RKO (cell line): ENCODE results near the gene VDR.

Experiments used
- DNase-seq: peaks from one replicate; pipeline ENCODE4 v3.0.0-alpha.2; 2016; ENCODE audit warnings: low spot score

VDR gene

DNA sequence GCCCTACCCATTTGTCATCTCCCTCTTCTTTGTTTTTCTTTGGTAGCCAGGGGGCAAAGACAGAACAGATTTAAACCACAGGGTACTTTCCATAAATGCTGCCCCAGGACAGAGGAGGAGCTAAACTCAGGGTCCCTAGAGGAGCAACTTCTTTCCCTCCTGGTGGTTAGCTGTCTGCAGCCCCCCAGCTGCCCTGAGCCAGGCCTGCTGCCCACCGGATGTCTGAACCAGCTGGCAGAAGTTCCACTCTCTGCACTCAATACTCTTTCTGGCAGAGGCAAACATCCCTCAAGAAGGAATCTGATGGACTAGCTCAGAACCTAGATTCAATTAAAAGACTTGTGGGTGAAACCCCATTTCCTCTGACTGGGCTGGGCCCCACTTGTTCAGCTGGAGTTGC lies 10.7 kb downstream of the VDR start:
- DNase-seq: no peak

- DNase-seq: no peak
Measured at GRCh38 chr12:47892819-47893218, 12.0 kb downstream of the VDR start.

GRCh38 chr12:47891356-47891755 lies 13.4 kb downstream of the VDR start:
- no peak for DNase-seq

GRCh38 chr12:47889040-47889439 lies 15.8 kb downstream of the VDR start:
- DNase-seq: no peak

DNA sequence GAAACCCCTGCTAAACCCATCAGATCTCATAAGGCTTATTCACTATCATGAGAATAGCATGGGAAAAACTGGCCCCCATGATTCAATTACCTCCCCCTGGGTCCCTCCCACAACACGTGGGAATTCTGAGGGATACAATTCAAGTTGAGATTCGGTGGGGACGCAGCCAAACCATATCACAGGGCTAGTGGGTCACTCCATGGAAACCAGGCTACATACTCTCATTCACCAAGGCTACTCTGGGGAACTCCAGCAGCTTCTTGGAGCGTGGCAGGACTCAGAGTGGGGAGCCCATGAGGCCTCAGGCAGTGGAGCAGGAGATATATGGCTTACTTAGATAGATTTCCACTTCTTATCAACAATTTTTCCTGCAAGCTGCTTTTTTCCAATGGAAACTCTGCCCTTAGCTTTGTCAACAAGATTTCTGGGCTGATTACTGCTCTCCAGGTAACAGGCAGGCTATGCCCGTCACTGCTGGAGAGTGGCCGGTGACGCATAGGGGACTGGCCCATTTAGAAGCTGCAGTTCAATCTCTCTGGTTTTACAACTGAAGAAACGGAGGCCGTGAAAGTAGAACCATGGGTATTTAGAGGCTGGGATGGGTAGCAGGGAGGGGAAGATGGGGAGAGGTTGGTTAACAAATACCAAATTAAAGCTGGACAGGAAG lies 16.5 kb downstream of the VDR start:
- no peak for DNase-seq

DNA sequence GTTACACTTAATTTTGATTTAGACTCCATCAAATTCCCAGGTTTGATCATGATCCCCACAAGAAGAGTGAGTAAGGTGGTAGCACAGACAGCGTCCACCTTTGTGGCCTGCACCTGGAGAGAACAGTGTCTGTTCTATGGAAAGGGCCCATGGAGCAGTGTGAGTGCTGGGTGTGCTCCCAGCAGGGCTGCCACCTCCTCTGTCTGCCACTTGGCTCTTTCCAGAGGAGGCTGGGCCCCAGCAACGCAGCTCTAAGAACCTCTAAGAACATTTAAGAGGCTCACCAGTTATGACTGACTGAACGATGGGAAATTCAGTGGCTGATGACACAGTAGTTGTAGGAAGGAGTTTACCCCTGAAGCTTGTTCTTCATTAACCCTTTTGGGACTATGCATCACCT lies 17.3 kb downstream of the VDR start:
- no peak for DNase-seq

GRCh38 chr12:47886510-47887240 lies 18.1 kb downstream of the VDR start:
- DNase-seq: no peak

- DNase-seq: no peak
Measured at GRCh38 chr12:47885566-47885965, 19.2 kb downstream of the VDR start.

GRCh38 chr12:47885012-47885501 lies 19.7 kb downstream of the VDR start:
- no peak for DNase-seq

GRCh38 chr12:47884501-47884900 lies 20.3 kb downstream of the VDR start:
- no peak for DNase-seq

GRCh38 chr12:47883663-47884195 lies 21.1 kb downstream of the VDR start:
- no peak for DNase-seq

DNA sequence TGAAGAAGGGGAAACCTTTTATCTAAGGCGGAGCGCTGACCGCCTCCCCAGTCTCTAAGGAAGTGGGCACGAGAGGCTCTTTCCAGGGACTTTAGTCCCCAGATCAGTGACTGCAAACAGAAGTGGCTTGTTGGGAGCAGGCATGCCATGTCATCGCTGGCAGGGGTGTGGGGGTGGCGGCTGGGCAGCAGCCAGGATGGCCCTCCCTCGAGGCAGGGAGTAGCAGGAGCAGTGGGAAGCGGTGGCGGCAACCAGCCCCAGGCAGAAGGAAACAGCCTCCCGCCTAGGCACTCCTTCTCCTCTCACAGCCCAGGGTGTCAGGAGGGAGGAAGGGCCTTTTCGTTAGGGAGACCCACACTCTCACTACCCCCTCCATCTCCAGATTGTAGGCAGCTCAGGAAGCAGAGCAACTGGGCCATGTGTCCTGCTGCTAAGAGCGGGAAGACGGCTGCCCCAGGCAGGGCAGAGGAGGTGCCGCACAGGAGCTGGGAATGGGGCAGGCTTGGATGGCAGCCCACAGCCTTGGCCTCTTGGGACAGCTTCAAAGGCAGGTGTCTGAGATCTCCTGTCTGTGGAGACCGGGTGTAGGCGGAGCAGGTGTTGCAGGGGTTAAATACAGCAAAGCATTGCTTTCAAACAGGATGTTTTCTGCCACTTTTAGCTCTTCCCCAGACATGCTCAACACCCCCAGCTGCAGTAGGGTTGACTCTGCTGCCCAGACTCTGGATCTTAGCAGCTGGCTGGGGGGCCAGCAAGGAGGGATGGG lies 21.8 kb downstream of the VDR start:
- no peak for DNase-seq

- DNase-seq: peak; percentile 45
Measured at GRCh38 chr12:47881826-47882427, 22.9 kb downstream of the VDR start.

DNA sequence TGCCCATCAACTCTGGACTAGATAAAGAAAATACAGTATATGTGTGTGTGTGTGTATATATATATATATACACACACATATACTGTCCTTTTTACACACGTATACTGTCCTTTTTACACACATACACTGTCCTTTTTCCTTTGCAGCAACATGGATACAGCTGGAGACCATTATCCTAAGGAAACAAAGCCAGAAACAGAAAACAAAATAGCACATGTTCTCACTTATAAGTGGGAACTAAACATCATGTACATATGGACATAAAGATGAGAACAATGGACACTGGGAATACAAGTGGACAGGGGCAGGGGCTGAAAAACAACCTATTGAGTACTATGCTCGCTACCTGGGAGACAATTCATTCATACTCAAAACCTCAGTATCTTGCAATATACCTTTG lies 23.7 kb downstream of the VDR start:
- DNase-seq: no peak

GRCh38 chr12:47878918-47879481 lies 25.8 kb downstream of the VDR start:
- DNase-seq: no peak

DNA sequence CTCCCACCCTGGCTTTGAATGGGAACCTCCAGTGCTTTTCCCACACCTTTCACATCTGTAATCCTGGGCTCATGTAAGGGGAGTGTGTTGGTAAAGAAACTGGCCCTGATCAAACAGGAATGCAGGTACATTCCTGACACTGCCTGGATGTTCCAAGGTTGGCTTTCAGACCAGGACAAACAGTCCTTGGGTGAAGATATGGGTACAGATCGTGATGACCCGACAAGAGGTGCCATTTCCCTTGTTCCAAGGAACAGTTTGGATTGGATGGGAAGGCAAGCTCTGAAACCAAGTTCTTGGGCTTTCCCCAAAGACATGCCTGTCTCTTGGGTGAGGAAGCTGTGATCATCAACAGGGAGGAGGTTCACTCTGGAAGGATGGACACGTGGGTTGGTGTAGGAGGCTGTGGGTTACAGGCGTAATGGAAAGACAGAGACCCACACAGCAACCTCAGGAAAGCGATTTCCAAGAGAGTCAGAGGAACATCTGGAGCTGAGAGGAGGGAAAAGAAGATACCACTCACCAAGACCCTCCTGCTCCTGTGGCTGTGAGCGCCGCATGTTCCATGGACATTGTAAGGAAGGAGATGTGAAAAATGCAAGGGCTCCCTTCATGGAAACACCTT lies 26.4 kb downstream of the VDR start:
- DNase-seq: no peak

DNA sequence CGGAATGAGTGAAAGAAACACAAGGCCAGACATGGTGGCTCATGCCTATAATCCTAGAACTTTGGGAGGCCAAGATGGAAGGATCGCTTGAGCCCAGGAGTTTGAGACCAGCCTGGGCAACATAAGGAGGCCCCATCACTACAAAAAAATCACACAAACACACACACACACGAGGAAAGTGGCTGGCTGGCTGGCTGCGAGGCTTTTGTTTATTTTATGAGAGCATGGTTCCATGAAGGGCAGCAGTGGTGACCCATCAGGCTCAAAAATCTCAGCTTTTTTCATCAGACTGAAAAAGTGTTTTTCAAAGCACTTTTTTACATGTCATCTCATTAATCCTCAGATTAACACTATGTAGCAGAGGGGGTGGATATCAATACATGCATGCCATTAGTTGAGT lies 27.7 kb downstream of the VDR start:
- DNase-seq: no peak

- DNase-seq: no peak
Measured at GRCh38 chr12:47876440-47876960, 28.3 kb downstream of the VDR start.

DNA sequence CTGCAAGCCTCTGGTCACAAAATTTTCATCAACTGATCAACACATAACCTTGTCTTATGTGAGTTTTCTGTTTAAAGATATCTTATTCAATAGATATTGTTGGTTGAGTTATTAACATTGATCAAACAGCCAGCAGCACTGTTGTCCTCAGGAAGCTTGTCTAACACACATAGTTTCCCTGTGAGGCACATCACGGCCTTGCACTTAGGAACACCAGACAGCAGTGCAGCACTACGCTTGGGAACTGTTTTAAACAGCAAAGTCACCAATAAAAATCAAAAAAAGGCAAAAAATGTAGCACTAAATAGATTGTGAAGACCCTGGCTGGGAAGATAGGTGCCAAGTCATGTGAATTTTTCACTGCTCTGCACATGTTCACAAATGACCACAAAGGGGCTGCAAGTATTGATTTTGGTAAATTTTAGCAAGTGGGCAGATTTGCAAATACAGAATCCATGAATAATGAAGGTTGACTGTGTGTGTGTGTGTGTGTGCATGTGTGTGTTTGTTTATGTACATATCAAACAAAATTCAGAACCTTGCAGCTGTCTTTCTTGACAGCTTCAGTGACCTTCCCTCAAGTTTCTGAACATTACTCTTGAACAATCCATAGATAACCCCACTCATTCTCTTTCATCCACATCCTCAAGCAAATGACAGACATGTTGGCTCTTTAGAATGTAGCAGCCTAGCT lies 28.9 kb downstream of the VDR start:
- no peak for DNase-seq

DNA sequence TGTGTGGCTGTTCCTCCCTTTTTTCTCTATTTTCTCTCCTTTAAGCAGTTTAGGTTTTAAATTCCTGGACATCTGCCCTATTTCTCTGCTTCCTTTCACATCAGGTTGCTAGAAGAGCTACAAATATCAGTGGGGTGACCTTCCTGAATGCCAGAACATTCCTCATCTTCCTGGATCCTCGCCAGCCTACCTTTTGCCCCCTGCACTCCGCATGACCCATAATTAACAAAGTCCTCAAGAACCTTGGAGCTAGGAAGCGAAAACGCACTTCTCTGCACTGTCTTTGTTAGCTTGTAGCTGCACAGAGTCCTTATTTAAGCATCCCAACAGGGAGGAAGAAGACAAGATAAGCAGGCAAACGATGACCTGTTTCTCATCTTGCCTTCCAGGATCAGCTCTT lies 30.5 kb downstream of the VDR start:
- no peak for DNase-seq
